Heart left ventricle (tissue), 13 donors: ENCODE measurements around the gene ENOX2.

Experiments used
- POLR2A ChIP-seq, 2 donors: fragments of 450-650 bp; IDR thresholded peaks; one replicate each; pipeline ENCODE4 v1.6.1; 2017; ENCODE audit warnings: antibody characterized with exemption in 2 of 2, mild to moderate bottlenecking in 2 of 2, moderate library complexity in 2 of 2
- TF ChIP-seq, protein P1 (sequence below), 12 donors: fragments of 200-600 bp; sonication (generic) in 4 of 12; IDR thresholded peaks; one replicate each; pipeline versions ENCODE4 v1.5.0 to v1.8.0; 2018 to 2022; ENCODE audit warnings: antibody characterized with exemption in 12 of 12, mild to moderate bottlenecking in 5 of 12
- donor health status: ischemic (EF 13 %, LVEDD 7.1; RV severe dilation, severe dysfunction).
- donor health status: DM: no; HTN: yes; CAD: no.
- donor health status: DM: no; HTN: no; CAD: no.
- donor health status: ischemic (EF 25% LVEDD 6.9; RV normal size, moderate dysfunction).
- donor health status: ischemic (EF 25% LVEDD 5.7; RV mildly dilated, moderate dysfunction).
- donor health status: ischemic (EF 35%, LVEDD 5.7; RV mildly dilated, moderate dysfunction).
- donor health status: nonischemic (EF 11% LVEDD 7.7; RV severe dilation, severe dysfunction).
- donor health status: DM: yes; HTN: yes; CAD: no.
- donor health status: PGD.
- donor health status: ischemic (EF 29% LVEDD 5.4; RV normal size, mild dysfunction).
- donor health status: nonischemic (EF 23%, LVEDD 6.1; RV moderate dilation, normal function).

DNA sequence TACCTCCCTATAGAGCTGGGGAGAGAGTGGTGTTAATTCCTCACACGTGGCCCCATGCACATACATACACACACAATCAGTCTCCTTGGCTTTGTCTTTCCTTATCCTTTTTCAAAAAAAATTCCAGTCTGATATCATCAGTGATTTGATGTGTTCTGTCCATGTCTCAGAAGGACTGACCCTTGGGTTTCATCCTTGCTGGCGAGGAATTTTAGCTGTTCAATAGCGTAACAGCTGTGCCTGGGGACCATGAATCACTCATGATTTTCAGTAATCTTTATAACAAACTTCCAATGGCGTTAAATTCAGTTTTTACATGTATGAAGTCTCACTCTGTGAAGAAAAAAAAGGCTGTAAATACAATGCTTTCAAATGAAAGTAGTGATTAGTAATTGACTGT is 296.6 kb downstream of the ENOX2 start:
- TF ChIP-seq, protein P1, sequence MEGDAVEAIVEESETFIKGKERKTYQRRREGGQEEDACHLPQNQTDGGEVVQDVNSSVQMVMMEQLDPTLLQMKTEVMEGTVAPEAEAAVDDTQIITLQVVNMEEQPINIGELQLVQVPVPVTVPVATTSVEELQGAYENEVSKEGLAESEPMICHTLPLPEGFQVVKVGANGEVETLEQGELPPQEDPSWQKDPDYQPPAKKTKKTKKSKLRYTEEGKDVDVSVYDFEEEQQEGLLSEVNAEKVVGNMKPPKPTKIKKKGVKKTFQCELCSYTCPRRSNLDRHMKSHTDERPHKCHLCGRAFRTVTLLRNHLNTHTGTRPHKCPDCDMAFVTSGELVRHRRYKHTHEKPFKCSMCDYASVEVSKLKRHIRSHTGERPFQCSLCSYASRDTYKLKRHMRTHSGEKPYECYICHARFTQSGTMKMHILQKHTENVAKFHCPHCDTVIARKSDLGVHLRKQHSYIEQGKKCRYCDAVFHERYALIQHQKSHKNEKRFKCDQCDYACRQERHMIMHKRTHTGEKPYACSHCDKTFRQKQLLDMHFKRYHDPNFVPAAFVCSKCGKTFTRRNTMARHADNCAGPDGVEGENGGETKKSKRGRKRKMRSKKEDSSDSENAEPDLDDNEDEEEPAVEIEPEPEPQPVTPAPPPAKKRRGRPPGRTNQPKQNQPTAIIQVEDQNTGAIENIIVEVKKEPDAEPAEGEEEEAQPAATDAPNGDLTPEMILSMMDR (IDR thresholded peaks at IDR 0.05): no peak
- TF ChIP-seq POLR2A (IDR thresholded peaks at IDR 0.05): no peak
